Keratinocyte (primary cell): ENCODE results near the gene MAD1L1. TPM values are rescaled to one million over a fixed set of nuclear protein-coding genes. Genes with fewer than 3 reads are reported as not detected.

Experiments
- DNase-seq: peaks from one replicate; pipeline ENCODE4 v3.0.0-alpha.2; 2011; ENCODE audit warnings: low read depth, missing footprints, low spot score
- FAIRE-seq: peaks from 2 replicates; lab custom pipeline; 2011; peaks lifted over from hg19 to GRCh38; lab: Jason Lieb, UNC
- H2AFZ ChIP-seq: 2 replicates; pipeline ENCODE4 v1.6.0; 2012; ENCODE audit warnings: low read length, control low read depth, inconsistent platforms; ENCODE audit not compliant: control insufficient read depth
- H3K27ac ChIP-seq: 2 replicates; pipeline ENCODE4 v1.5.1; 2011; ENCODE audit warnings: low read length; ENCODE audit not compliant: control insufficient read depth, insufficient read depth
- H3K27me3 ChIP-seq: 3 replicates; pipeline ENCODE4 v1.6.0; 2011; ENCODE audit warnings: low read length; ENCODE audit not compliant: control insufficient read depth, insufficient read depth; ENCODE audit errors: extremely low read depth
- H3K36me3 ChIP-seq, 2 experiments: 2 replicates in 1 of 2; 3 replicates in 1 of 2; pipeline ENCODE4 v1.5.1; 2011; ENCODE audit warnings: low read length in 2 of 2, mild to moderate bottlenecking in 1 of 2; ENCODE audit not compliant: control insufficient read depth in 2 of 2, insufficient read depth in 2 of 2; ENCODE audit errors: extremely low read depth in 1 of 2
- H3K4me1 ChIP-seq: 3 replicates; pipeline ENCODE4 v1.5.1; 2011; ENCODE audit warnings: low read length; ENCODE audit not compliant: control insufficient read depth, insufficient read depth; ENCODE audit errors: extremely low read depth
- H3K4me2 ChIP-seq: 3 replicates; pipeline ENCODE4 v1.6.0; 2011; ENCODE audit warnings: low read depth, low read length; ENCODE audit not compliant: control insufficient read depth, insufficient read depth; ENCODE audit errors: extremely low read depth
- H3K4me3 ChIP-seq, 3 experiments: fragments of 200-600 bp in 1 of 3; sonication (generic) in 1 of 3; 2 replicates in 2 of 3; 3 replicates in 1 of 3; pipeline ENCODE4 v1.5.1; 2011 to 2016; ENCODE audit warnings: low read length in 3 of 3, mild to moderate bottlenecking in 3 of 3, control low read depth in 2 of 3, inconsistent platforms in 1 of 3, low read depth in 1 of 3, mixed read lengths in 1 of 3, mixed run types in 1 of 3, moderate library complexity in 1 of 3; ENCODE audit not compliant: control insufficient read depth in 2 of 3, insufficient read depth in 2 of 3; ENCODE audit errors: extremely low read depth in 1 of 3
- H3K79me2 ChIP-seq: 2 replicates; pipeline ENCODE4 v1.6.0; 2012; ENCODE audit warnings: low read length; ENCODE audit not compliant: control insufficient read depth, insufficient read depth
- H3K9ac ChIP-seq: 3 replicates; pipeline ENCODE4 v1.6.0; 2011; ENCODE audit warnings: low read length; ENCODE audit not compliant: control insufficient read depth, insufficient read depth; ENCODE audit errors: extremely low read depth
- H3K9me1 ChIP-seq: 3 replicates; pipeline ENCODE4 v1.6.0; 2011; ENCODE audit warnings: low read length; ENCODE audit not compliant: control insufficient read depth, insufficient read depth; ENCODE audit errors: extremely low read depth
- H3K9me3 ChIP-seq: 2 replicates; pipeline ENCODE4 v1.5.1; 2012; ENCODE audit warnings: low read depth, low read length; ENCODE audit not compliant: control insufficient read depth
- H4K20me1 ChIP-seq: 3 replicates; pipeline ENCODE4 v1.6.0; 2011; ENCODE audit warnings: low read length; ENCODE audit not compliant: control insufficient read depth, insufficient read depth; ENCODE audit errors: extremely low read depth
- EZH2 ChIP-seq: IDR thresholded peaks from one replicate; pipeline ENCODE4 v1.6.1; 2012; ENCODE audit warnings: inconsistent platforms, mild to moderate bottlenecking, low read length, moderate library complexity
- dilution Hi-C: fragments of 300-500 bp; cut with MboI; formaldehyde crosslinking; loops from one replicate; pipeline ENCODE4 v1.7.0; 2020; ENCODE audit warnings: low sequenced_read_pairs; ENCODE audit not compliant: extremely low pct_ligation_motif_present
- polyA plus RNA-seq, 5 experiments: library from polyadenylated mRNA; depleted of rRNA in 3 of 5; stranded (reverse) in 3 of 5; stranded (forward) in 1 of 5; unstranded in 1 of 5; fragments of >200 nt; gene quantifications; 1 replicate in 1 of 5; 2 replicates in 3 of 5; 3 replicates in 1 of 5; pipeline versions ENCODE4 v1.2.1 to v1.2.3, GENCODE V29; 2011 to 2012; ENCODE audit warnings: missing spikeins in 2 of 5, low read depth in 1 of 5, low replicate concordance in 1 of 5
- TF ChIP-seq, protein P1 (sequence below), 3 experiments: IDR thresholded peaks in 1 of 3; conservative IDR thresholded peaks in 1 of 3; optimal IDR thresholded peaks in 1 of 3; 2 replicates in 2 of 3; 3 replicates in 1 of 3; pipeline versions ENCODE3 to v1.5.1; 2011; ENCODE audit warnings: low read length in 3 of 3, mild to moderate bottlenecking in 3 of 3, moderate library complexity in 2 of 3, control low read depth in 1 of 3, inconsistent platforms in 1 of 3; ENCODE audit not compliant: insufficient read depth in 2 of 3; ENCODE audit errors: extremely low read depth in 1 of 3

MAD1L1 gene
- polyA plus RNA-seq, 1 donor (not counting 4 experiments of a cell fraction or from before 2014, with no cell fraction given) = 18.0 TPM

DNA sequence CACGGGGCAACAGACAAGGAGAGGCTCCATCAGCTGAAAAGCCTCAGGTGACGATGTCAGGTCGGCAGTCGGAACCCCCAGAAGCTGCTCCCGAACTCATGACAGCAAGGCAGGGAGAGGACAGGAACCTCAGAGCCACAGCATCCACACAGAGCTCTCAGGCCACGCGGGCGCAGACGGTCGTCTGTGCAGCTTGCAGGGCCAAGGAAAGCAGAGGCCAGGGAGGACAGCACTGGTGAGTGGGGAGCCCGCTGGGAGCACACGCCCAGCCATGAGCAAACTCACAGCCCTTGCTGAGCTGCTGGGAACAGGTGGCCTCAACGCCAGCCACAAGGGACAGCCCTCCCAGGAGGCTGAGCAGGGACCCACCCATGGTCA is 138.9 kb downstream of the MAD1L1 start:
- peaks cover 0 to 11% of the 10 kb centered on the region in 2 experiments for H3K36me3 ChIP-seq
- H3K79me2 ChIP-seq = no peaks in the 10 kb centered on the region
- H3K27ac ChIP-seq = no peak overlapping the region
- no peak overlapping the region for H3K4me3 ChIP-seq
- H3K27me3 ChIP-seq = no peaks in the 10 kb centered on the region
- H2AFZ ChIP-seq = no peak overlapping the region
- TF ChIP-seq EZH2 = no peak
- TF ChIP-seq, protein P1, sequence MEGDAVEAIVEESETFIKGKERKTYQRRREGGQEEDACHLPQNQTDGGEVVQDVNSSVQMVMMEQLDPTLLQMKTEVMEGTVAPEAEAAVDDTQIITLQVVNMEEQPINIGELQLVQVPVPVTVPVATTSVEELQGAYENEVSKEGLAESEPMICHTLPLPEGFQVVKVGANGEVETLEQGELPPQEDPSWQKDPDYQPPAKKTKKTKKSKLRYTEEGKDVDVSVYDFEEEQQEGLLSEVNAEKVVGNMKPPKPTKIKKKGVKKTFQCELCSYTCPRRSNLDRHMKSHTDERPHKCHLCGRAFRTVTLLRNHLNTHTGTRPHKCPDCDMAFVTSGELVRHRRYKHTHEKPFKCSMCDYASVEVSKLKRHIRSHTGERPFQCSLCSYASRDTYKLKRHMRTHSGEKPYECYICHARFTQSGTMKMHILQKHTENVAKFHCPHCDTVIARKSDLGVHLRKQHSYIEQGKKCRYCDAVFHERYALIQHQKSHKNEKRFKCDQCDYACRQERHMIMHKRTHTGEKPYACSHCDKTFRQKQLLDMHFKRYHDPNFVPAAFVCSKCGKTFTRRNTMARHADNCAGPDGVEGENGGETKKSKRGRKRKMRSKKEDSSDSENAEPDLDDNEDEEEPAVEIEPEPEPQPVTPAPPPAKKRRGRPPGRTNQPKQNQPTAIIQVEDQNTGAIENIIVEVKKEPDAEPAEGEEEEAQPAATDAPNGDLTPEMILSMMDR (optimal IDR thresholded peaks at IDR 0.05 in 1 of 3, IDR thresholded peaks at IDR 0.05 in 1 of 3, conservative IDR thresholded peaks at IDR 0.05 in 1 of 3; ENCODE audit: extremely low read depth in 1 of 3, insufficient read depth in 2 of 3, low read length in 3 of 3) = no peak
- no peaks in the 10 kb centered on the region for H3K9me1 ChIP-seq
- dilution Hi-C loops = no loop called here
- H4K20me1 ChIP-seq = no peaks in the 10 kb centered on the region
- H3K4me2 ChIP-seq = no peak overlapping the region
- no peak for DNase-seq
- no peak overlapping the region for H3K9ac ChIP-seq
- no peaks in the 10 kb centered on the region for H3K4me1 ChIP-seq
- FAIRE-seq = no peak
- H3K9me3 ChIP-seq = no peaks in the 10 kb centered on the region

DNA sequence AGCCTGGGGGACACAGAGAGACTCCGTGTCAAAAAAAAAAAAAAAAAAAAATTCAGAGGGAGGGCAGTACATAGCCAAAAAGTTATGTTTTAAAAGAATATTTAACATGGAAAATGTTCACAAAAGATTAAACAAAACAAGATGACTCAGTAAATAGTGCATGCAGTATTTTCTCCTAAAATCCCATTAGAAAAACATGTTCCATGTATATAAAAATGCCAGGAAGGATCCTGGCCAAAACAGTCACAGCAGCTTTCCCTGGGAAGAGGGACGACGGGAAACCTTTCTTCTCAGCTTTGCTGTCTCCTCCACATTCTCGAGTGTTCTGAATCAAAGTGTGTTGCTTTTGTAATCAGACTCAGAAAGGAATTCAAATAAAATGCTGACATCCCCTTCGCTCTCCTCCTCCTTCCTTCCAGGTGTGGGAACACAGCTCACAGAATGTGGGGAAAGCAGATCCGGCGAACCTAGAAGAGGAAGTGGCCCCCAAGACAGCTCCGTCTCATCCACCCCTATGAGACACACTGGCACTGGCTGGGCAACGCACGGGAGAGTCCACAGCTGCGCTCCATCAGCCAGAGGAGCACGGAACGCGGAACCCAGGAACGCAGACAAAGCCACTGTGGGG is 139.4 kb downstream of the MAD1L1 start:
- H3K9me3 ChIP-seq = no peaks in the 10 kb centered on the region
- peaks cover 0 to 11% of the 10 kb centered on the region in 2 experiments for H3K36me3 ChIP-seq
- no peak overlapping the region for H3K4me2 ChIP-seq
- no peak overlapping the region for H3K9ac ChIP-seq
- dilution Hi-C loops = no loop called here
- H2AFZ ChIP-seq = no peak overlapping the region
- H3K9me1 ChIP-seq = no peaks in the 10 kb centered on the region
- no peak for DNase-seq
- no peak overlapping the region for H3K27ac ChIP-seq
- TF ChIP-seq, protein P1 (optimal IDR thresholded peaks at IDR 0.05 in 1 of 3, IDR thresholded peaks at IDR 0.05 in 1 of 3, conservative IDR thresholded peaks at IDR 0.05 in 1 of 3; ENCODE audit: extremely low read depth in 1 of 3, insufficient read depth in 2 of 3, low read length in 3 of 3) = no peak
- no peak for TF ChIP-seq EZH2
- no peaks in the 10 kb centered on the region for H3K79me2 ChIP-seq
- FAIRE-seq = no peak
- no peaks in the 10 kb centered on the region for H3K4me1 ChIP-seq
- no peak overlapping the region for H3K4me3 ChIP-seq
- H3K27me3 ChIP-seq = no peaks in the 10 kb centered on the region
- H4K20me1 ChIP-seq = no peaks in the 10 kb centered on the region
